ENCODE data around the gene CD302. TPM values are rescaled to one million over a fixed set of nuclear protein-coding genes. Genes with fewer than 3 reads are reported as not detected.

CD302 gene
- total and polyA plus RNA-seq, 10 of the 15 experiments (the other 5 are each of a cell fraction or from before 2014, with no cell fraction given): 0.48 to 4.0 (median 2.1) TPM

GRCh38 chr2:159797543-159798375 is at the start of gene CD302 (continued):
- TF ChIP-seq PBX3 (IDR thresholded peaks at IDR 0.05; ENCODE audit: insufficient replicate concordance, low read depth, low read length) (no peak), NR2F1 (conservative IDR thresholded peaks at IDR 0.05) (no peak), RELB (IDR thresholded peaks at IDR 0.05; ENCODE audit: low read depth) (no peak), RUNX3 (IDR thresholded peaks at IDR 0.05; ENCODE audit: low read length) (0 out of 2 replicates have a peak, but pooled peaks have one; percentile 27), BRCA1 (IDR thresholded peaks at IDR 0.05; ENCODE audit: low read depth, low read length) (no peak), SREBF2 (IDR thresholded peaks at IDR 0.05; ENCODE audit: low read length) (no peak), LARP7 (IDR thresholded peaks at IDR 0.05) (peak; percentile 45; the same call in 1 of the 2 replicates), MLLT1 (IDR thresholded peaks at IDR 0.05) (no peak), ASH2L (IDR thresholded peaks at IDR 0.05; ENCODE audit: borderline replicate concordance, low read depth) (no peak), ZNF207 (IDR thresholded peaks at IDR 0.05; ENCODE audit: borderline replicate concordance) (no peak), USF1 (IDR thresholded peaks at IDR 0.05; ENCODE audit: borderline replicate concordance, extremely low read length, insufficient read depth, low read depth, low read length) (no peak), NBN (IDR thresholded peaks at IDR 0.05) (no peak), HDGF (IDR thresholded peaks at IDR 0.05) (no peak), HSF1 (IDR thresholded peaks at IDR 0.05; ENCODE audit: low read depth, low read length) (no peak), NFXL1 (IDR thresholded peaks at IDR 0.05; ENCODE audit: borderline replicate concordance) (no peak), CREB1 (IDR thresholded peaks at IDR 0.05; ENCODE audit: low read depth) (no peak), REST (IDR thresholded peaks at IDR 0.05; ENCODE audit: low read depth, low read length) (no peak), GATAD2B (conservative IDR thresholded peaks at IDR 0.05; ENCODE audit: low read depth) (no peak; the same call in 1 of the 2 replicates)
